ENCODE results near the gene TMEM204.

Gene TMEM204

GRCh38 chr16:1523581-1524245, 9.8 kb upstream of the TMEM204 start:
- DNase-seq, result no peak

GRCh38 chr16:1524366-1524765, 9.1 kb upstream of the TMEM204 start:
- no peak for DNase-seq

- DNase-seq, result peak; percentile 28 to 39
Observed at GRCh38 chr16:1525871-1526607, 7.4 kb upstream of the TMEM204 start.

- DNase-seq, result no peak
Observed at GRCh38 chr16:1526608-1527555, 6.6 kb upstream of the TMEM204 start.

- no peak for DNase-seq
Observed at GRCh38 chr16:1527836-1528811, 5.3 kb upstream of the TMEM204 start.

- no peak for DNase-seq
Observed at GRCh38 chr16:1528921-1529537, 4.4 kb upstream of the TMEM204 start.

GRCh38 chr16:1530349-1530882, 3.0 kb upstream of the TMEM204 start:
- DNase-seq, result no peak

GRCh38 chr16:1530883-1531637, 2.4 kb upstream of the TMEM204 start:
- DNase-seq, result no peak

- no peak for DNase-seq
Observed at GRCh38 chr16:1531638-1531910, 1.9 kb upstream of the TMEM204 start.

GRCh38 chr16:1532081-1532760, 1.2 kb upstream of the TMEM204 start:
- DNase-seq, result no peak

GRCh38 chr16:1532771-1533170, 695 bp upstream of the TMEM204 start:
- DNase-seq, result no peak

GRCh38 chr16:1534021-1535020, 855 bp downstream of the TMEM204 start:
- no peak for DNase-seq

GRCh38 chr16:1535391-1536291, 2.2 kb downstream of the TMEM204 start:
- DNase-seq, result peak in 1 of 2 donors; percentile 31

- no peak for DNase-seq
Observed at GRCh38 chr16:1536601-1537000, 3.1 kb downstream of the TMEM204 start.

- DNase-seq, result no peak
Observed at GRCh38 chr16:1537138-1537577, 3.7 kb downstream of the TMEM204 start.

- no peak for DNase-seq
Observed at GRCh38 chr16:1537763-1538289, 4.4 kb downstream of the TMEM204 start.

GRCh38 chr16:1538804-1539520, 5.5 kb downstream of the TMEM204 start:
- DNase-seq, result peak; percentile 34 to 43
